K562 (cell line): Measurements from ENCODE around the gene RNASE13. TPM values are rescaled to one million over a fixed set of nuclear protein-coding genes. Genes with fewer than 3 reads are reported as not detected.

Source experiments
- ATAC-seq: fragments of 200-7000 bp; cut with Tn5 transposase; 3 replicates; pipeline ENCODE4 v1.9.1; 2020; ENCODE audit warnings: moderate library complexity
- BruUV-seq: library from RNA; stranded (reverse); fragments of 400-500 nt; replicated peaks from 2 replicates; lab custom pipeline; 2021; lab: Mats Ljungman, UMichigan
- CTCF ChIA-PET: fragments of 300-600 bp; formaldehyde crosslinking; extraction: SDS; loops from one replicate; lab custom pipeline; 2021; ENCODE audit warnings: low intra/inter-chr PET ratio; lab: Yijun Ruan, JAX
- POLR2A ChIA-PET: fragments of 300-600, 350-650 bp; sonication (Branson Sonifier 250); formaldehyde crosslinking; extraction: SDS; loops from one replicate; lab custom pipeline; 2021; ENCODE audit warnings: antibody characterized with exemption, inconsistent platforms; lab: Yijun Ruan, JAX
- DNase-seq, 4 experiments: peaks; one replicate each; pipeline versions ENCODE4 v3.0.0 to v3.0.0-alpha.2; 2011 to 2018; ENCODE audit warnings: low spot score in 3 of 4, mixed read lengths in 3 of 4; ENCODE audit errors: extremely low read depth in 1 of 4
- FAIRE-seq: peaks from 2 replicates; lab custom pipeline; 2011; peaks lifted over from hg19 to GRCh38; lab: Jason Lieb, UNC
- H2AFZ ChIP-seq: 2 replicates; pipeline ENCODE4 v1.6.0; 2011; ENCODE audit warnings: low read depth, low read length, control low read depth, inconsistent platforms
- H3K27ac ChIP-seq: fragments of 200-600 bp; 3 replicates; pipeline ENCODE4 v1.8.0; 2011; ENCODE audit warnings: low read depth, mild to moderate bottlenecking, control low read depth, inconsistent platforms, low read length, moderate library complexity, mixed read lengths; ENCODE audit errors: extremely low read depth
- H3K27me3 ChIP-seq, 2 experiments: fragments of 300-600 bp in 1 of 2; 2 replicates in 1 of 2; 3 replicates in 1 of 2; pipeline versions ENCODE4 v1.6.0 to v1.8.0; 2011; ENCODE audit warnings: inconsistent platforms in 2 of 2, low read length in 2 of 2, mild to moderate bottlenecking in 1 of 2, mixed read lengths in 1 of 2, moderate library complexity in 1 of 2; ENCODE audit not compliant: control insufficient read depth in 2 of 2, insufficient read depth in 2 of 2
- H3K36me3 ChIP-seq: fragments of 300-600 bp; 3 replicates; pipeline ENCODE4 v1.8.0; 2011; ENCODE audit warnings: mild to moderate bottlenecking, low read length, inconsistent platforms; ENCODE audit not compliant: control insufficient read depth, insufficient read depth
- H3K4me1 ChIP-seq, 2 experiments: fragments of 200-600 bp in 1 of 2; replicated peaks in 1 of 2; 2 replicates in 1 of 2; 3 replicates in 1 of 2; pipeline versions ENCODE4 v1.5.1 to v1.8.0; 2011; ENCODE audit warnings: inconsistent platforms in 2 of 2, low read length in 2 of 2, mild to moderate bottlenecking in 1 of 2, mixed read lengths in 1 of 2, moderate library complexity in 1 of 2; ENCODE audit not compliant: control insufficient read depth in 2 of 2, insufficient read depth in 2 of 2
- H3K4me2 ChIP-seq: 2 replicates; pipeline ENCODE4 v1.6.1; 2011; ENCODE audit warnings: low read length, control low read depth, inconsistent platforms, mixed read lengths; ENCODE audit not compliant: insufficient read depth
- H3K4me3 ChIP-seq: fragments of 200-600 bp; sonication (generic), shearing (Covaris generic); 2 replicates; pipeline ENCODE4 v1.5.1; 2016; ENCODE audit warnings: control low read depth, inconsistent platforms
- H3K79me2 ChIP-seq: fragments of 200-600 bp; 3 replicates; pipeline ENCODE4 v1.8.0; 2011; ENCODE audit warnings: low read length, inconsistent platforms; ENCODE audit not compliant: control insufficient read depth, insufficient read depth
- H3K9ac ChIP-seq, 2 experiments: 2 replicates each; pipeline versions ENCODE4 v1.6.0 to v1.6.1; 2011; ENCODE audit warnings: low read depth in 2 of 2, low read length in 2 of 2, control low read depth in 1 of 2, inconsistent platforms in 1 of 2, mild to moderate bottlenecking in 1 of 2, mixed read lengths in 1 of 2; ENCODE audit not compliant: insufficient read depth in 1 of 2
- H3K9me1 ChIP-seq: one replicate; pipeline ENCODE4 v1.6.0; 2011; ENCODE audit warnings: inconsistent platforms, mild to moderate bottlenecking, low read length, moderate library complexity; ENCODE audit not compliant: control insufficient read depth, insufficient read depth
- H3K9me3 ChIP-seq: replicated peaks from 2 replicates; pipeline ENCODE4 v1.5.1; 2011; ENCODE audit warnings: low read depth, low read length, inconsistent platforms; ENCODE audit not compliant: control insufficient read depth, insufficient read depth
- H4K20me1 ChIP-seq: replicated peaks from 2 replicates; pipeline ENCODE4 v1.6.1; 2011; ENCODE audit warnings: low read length, inconsistent platforms, mixed read lengths; ENCODE audit not compliant: control insufficient read depth, insufficient read depth
- FOSL1 ChIP-seq: fragments of 200-800 bp; sonication (Bioruptor generic); conservative IDR thresholded peaks from 2 replicates; pipeline ENCODE4 v1.6.1; 2016; ENCODE audit warnings: missing genetic modification characterization, missing compliant biosample characterization
- FOXP1 ChIP-seq: sonication (generic); formaldehyde crosslinking; IDR thresholded peaks from 2 replicates; pipeline ENCODE4 v1.8.0; 2022; ENCODE audit warnings: mild to moderate bottlenecking, missing genetic modification reagents
- ILK ChIP-seq: fragments of 450-650 bp; IDR thresholded peaks from 2 replicates; pipeline ENCODE4 v1.6.1; 2016; ENCODE audit warnings: missing genetic modification characterization, low read depth, mild to moderate bottlenecking, missing compliant biosample characterization, moderate library complexity, borderline replicate concordance
- KLF16 ChIP-seq: IDR thresholded peaks from 2 replicates; pipeline ENCODE4 v1.6.1; 2016; ENCODE audit warnings: antibody characterized with exemption
- MYBL2 ChIP-seq, 2 experiments: fragments of 450-650 bp in 1 of 2; sonication (generic) in 1 of 2; formaldehyde crosslinking in 1 of 2; IDR thresholded peaks; 2 replicates each; pipeline versions ENCODE4 v1.6.1 to v1.8.1; 2017 to 2022; ENCODE audit warnings: borderline replicate concordance in 1 of 2, inconsistent platforms in 1 of 2, low read depth in 1 of 2, mild to moderate bottlenecking in 1 of 2, missing genetic modification reagents in 1 of 2, moderate library complexity in 1 of 2
- POLR2A ChIP-seq: fragments of 450-650 bp; conservative IDR thresholded peaks from 2 replicates; pipeline ENCODE4 v1.6.1; 2016
- POLR2H ChIP-seq: IDR thresholded peaks from 2 replicates; pipeline ENCODE4 v1.6.1; 2016; ENCODE audit warnings: missing genetic modification characterization, low read depth, mild to moderate bottlenecking, control low read depth, missing compliant biosample characterization, moderate library complexity
- POU5F1 ChIP-seq: fragments of 150-350 bp; IDR thresholded peaks from 2 replicates; pipeline ENCODE4 v1.6.1; 2014; ENCODE audit warnings: borderline replicate concordance, low read length, low read depth, mild to moderate bottlenecking; ENCODE audit not compliant: partially characterized antibody
- SNRNP70 ChIP-seq: fragments of 200-400 bp; formaldehyde crosslinking; optimal IDR thresholded peaks from 2 replicates; pipeline ENCODE3; 2017; ENCODE audit warnings: low read depth, low read length
- XRCC4 ChIP-seq: IDR thresholded peaks from one replicate; pipeline ENCODE4 v1.6.1; 2011; ENCODE audit not compliant: insufficient read depth, insufficient read length; ENCODE audit errors: extremely low read depth
- ZNF124 ChIP-seq: sonication (generic); formaldehyde crosslinking; IDR thresholded peaks from 2 replicates; pipeline ENCODE4 v1.8.1; 2022; ENCODE audit warnings: missing genetic modification reagents
- ZNF23 ChIP-seq: fragments of 250-450 bp; sonication (Bioruptor Pico); IDR thresholded peaks from 2 replicates; pipeline ENCODE4 v1.4.0; 2020; ENCODE audit warnings: mild to moderate bottlenecking
- ZNF76 ChIP-seq: fragments of 250-450 bp; sonication (Bioruptor Pico); IDR thresholded peaks from 2 replicates; pipeline ENCODE4 v1.4.0; 2020; ENCODE audit warnings: mild to moderate bottlenecking, moderate library complexity, borderline replicate concordance
- WGBS: fragments of 100-300 bp; shearing (Covaris generic); methylation state at CpG from one replicate; pipeline ENCODE4 v1.1.6; 2016; ENCODE audit warnings: low coverage, mixed read lengths; ENCODE audit not compliant: insufficient coverage; ENCODE audit errors: missing lambda C conversion rate; 5-methylcytosine and 5-hydroxymethylcytosine counted together
- in situ Hi-C: fragments of 300-500 bp; cut with MboI; formaldehyde crosslinking; loops from 4 replicates; pipeline ENCODE4 v1.15.0; 2018; ENCODE audit warnings: inconsistent platforms, mixed read lengths
- intact Hi-C: fragments of 100-400 bp; cut with micrococcal nuclease; formaldehyde crosslinking; loops from 2 replicates; pipeline ENCODE4 v1.14.2; 2022
- polyA plus RNA-seq, 8 experiments: library from polyadenylated mRNA; depleted of rRNA in 4 of 8; stranded (reverse) in 5 of 8; unstranded in 3 of 8; fragments of >200 nt; fragmentation: Nextera tagmentation in 2 of 8; fragmentation: Illumina TruSeq in 1 of 8; extraction: Ambion mirVana in 2 of 8; extraction: Trizol in 1 of 8; gene quantifications; 2 replicates each; pipeline versions ENCODE4 v1.2.1 to v1.2.3, GENCODE V29; 2011 to 2014; ENCODE audit warnings: inconsistent platforms in 1 of 8, missing spikeins in 1 of 8
- total RNA-seq, 7 experiments: library from RNA; depleted of rRNA in 6 of 7; stranded (reverse); fragments of >200 nt in 6 of 7; fragmentation: Illumina TruSeq in 2 of 7; extraction: Trizol in 2 of 7; gene quantifications; 2 replicates each; pipeline versions ENCODE4 v1.2.1 to v1.2.3, GENCODE V29; 2011 to 2021; ENCODE audit warnings: low replicate concordance in 1 of 7
- TF ChIP-seq, protein P1 (sequence below): fragments of 200-800 bp; sonication (Bioruptor generic); IDR thresholded peaks from 2 replicates; pipeline ENCODE4 v1.6.1; 2017; ENCODE audit warnings: missing genetic modification characterization, missing compliant biosample characterization

The RNASE13 gene
- total and polyA plus RNA-seq, 9 of the 15 experiments (the other 6 are each of a cell fraction or from before 2014, with no cell fraction given): not detected

DNA sequence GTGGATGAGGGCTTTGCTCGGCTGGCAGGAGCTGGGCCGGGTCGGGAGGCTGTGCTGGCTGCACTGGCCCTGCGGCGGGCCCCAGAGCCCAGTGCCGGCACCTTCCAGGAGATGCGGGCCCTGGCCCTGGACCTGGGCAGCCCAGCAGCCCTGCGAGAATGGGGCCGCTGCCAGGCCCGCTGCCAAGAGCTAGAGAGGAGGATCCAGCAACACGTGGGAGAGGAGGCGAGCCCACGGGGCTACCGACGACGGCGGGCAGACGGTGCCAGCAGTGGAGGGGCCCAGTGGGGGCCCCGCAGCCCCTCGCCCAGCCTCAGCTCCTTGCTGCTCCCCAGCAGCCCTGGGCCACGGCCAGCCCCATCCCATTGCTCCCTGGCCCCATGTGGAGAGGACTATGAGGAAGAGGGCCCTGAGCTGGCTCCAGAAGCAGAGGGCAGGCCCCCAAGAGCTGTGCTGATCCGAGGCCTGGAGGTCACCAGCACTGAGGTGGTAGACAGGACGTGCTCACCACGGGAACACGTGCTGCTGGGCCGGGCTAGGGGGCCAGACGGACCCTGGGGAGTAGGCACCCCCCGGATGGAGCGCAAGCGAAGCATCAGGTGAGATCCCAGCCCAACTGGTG, 47.0 kb upstream of the RNASE13 start:
- Histone ChIP-seq H3K27me3 (no peaks in the 10 kb centered on the region), H3K27ac (no peak overlapping the region), H3K9me3 (no peaks in the 10 kb centered on the region), H2AFZ (no peak overlapping the region), H3K4me3 (no peak overlapping the region), H3K9me1 (no peaks in the 10 kb centered on the region), H3K79me2 (no peaks in the 10 kb centered on the region), H3K4me2 (no peak overlapping the region), H3K4me1 (peaks cover 0 to 4% of the 10 kb centered on the region in 2 experiments; a peak in 2 of 5 replicates), H3K9ac (no peak overlapping the region), H3K36me3 (no peaks in the 10 kb centered on the region), H4K20me1 (no peaks in the 10 kb centered on the region)
- in situ Hi-C loops: no loop called here
- no peak for DNase-seq
- no peak for ATAC-seq
- POLR2A ChIA-PET: no interaction called here
- FAIRE-seq: no peak
- intact Hi-C loops: no loop called here
- no TSS peak for BruUV-seq
- TF ChIP-seq POU5F1: no peak
- TF ChIP-seq ZNF124: no peak
- TF ChIP-seq, protein P1, sequence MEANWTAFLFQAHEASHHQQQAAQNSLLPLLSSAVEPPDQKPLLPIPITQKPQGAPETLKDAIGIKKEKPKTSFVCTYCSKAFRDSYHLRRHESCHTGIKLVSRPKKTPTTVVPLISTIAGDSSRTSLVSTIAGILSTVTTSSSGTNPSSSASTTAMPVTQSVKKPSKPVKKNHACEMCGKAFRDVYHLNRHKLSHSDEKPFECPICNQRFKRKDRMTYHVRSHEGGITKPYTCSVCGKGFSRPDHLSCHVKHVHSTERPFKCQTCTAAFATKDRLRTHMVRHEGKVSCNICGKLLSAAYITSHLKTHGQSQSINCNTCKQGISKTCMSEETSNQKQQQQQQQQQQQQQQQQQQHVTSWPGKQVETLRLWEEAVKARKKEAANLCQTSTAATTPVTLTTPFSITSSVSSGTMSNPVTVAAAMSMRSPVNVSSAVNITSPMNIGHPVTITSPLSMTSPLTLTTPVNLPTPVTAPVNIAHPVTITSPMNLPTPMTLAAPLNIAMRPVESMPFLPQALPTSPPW (CRISPR knock-in tag): no peak
- TF ChIP-seq XRCC4: no peak
- TF ChIP-seq ILK (tag): no peak
- no peak for TF ChIP-seq ZNF76 (CRISPR knock-in tag)
- TF ChIP-seq FOSL1 (tag): no peak
- no peak for TF ChIP-seq POLR2H (tag)
- no peak for TF ChIP-seq KLF16
- no peak for TF ChIP-seq FOXP1 (CRISPR knock-in tag)
- TF ChIP-seq POLR2A: no peak
- TF ChIP-seq SNRNP70: no peak
- no peak for TF ChIP-seq ZNF23 (CRISPR knock-in tag)
- TF ChIP-seq MYBL2 (IDR thresholded peaks at IDR 0.05; ENCODE audit: low read depth): no peak
- no peak for TF ChIP-seq MYBL2 (CRISPR knock-in tag; IDR thresholded peaks at IDR 0.05; ENCODE audit: borderline replicate concordance)
- CTCF ChIA-PET: no interaction called here
- WGBS: 56% methylated on average over 11 of the region's 30 CpGs
